GM18508 (cell line): Measurements from ENCODE around the gene CTAG1B.
"Not testable (repeated sequence)": the region's sequence is repeated elsewhere in the genome, so short reads cannot be mapped to it uniquely, and the experiment has no call there.

Experiments used
- ATAC-seq: cut with Tn5 transposase; IDR thresholded peaks from one replicate; pipeline ENCODE4 v1.9.1; 2021; ENCODE audit warnings: moderate number of reproducible peaks; ENCODE audit not compliant: insufficient read depth, unreplicated experiment

Gene CTAG1B

DNA sequence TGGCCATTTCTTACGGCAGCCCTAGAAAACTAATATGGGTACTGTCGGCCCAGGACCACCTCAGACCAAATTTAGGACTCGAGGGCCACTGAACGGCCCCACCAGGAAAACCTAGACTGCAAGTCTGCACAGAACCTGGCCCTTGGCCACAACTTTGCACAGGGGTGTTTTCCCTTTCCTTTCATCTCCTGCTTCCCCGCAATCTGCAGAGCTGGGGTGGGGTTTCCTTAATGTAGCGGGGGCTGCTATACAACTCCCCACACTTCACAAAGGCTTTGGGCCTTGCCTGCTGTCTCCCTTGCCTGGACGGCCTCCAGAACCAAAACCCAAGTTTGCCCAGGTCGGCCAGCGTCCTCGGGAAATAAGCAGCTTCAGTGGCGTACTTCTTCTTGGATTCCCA is 11.9 kb upstream of the CTAG1B start:
- not testable (repeated sequence) for ATAC-seq

DNA sequence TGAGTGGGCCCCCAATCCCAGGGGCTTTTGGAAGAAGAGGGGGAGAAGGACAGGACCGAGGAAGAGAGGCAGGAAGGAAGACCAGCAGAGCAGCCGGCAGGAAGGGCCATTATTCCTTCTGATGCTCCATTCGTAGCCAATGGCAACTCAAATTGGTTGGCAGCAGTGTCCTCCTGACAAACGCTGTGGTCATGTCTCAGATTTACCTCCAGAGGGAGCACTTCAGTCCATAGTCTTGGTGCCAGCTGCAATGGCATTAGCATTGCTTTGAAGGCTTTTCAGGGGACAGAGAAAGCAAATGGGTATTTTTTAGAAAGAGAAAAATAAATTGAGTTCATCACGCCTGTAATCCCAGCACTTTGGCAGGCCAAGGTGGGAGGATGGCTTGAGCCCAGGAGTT is 9.9 kb upstream of the CTAG1B start:
- not testable (repeated sequence) for ATAC-seq

DNA sequence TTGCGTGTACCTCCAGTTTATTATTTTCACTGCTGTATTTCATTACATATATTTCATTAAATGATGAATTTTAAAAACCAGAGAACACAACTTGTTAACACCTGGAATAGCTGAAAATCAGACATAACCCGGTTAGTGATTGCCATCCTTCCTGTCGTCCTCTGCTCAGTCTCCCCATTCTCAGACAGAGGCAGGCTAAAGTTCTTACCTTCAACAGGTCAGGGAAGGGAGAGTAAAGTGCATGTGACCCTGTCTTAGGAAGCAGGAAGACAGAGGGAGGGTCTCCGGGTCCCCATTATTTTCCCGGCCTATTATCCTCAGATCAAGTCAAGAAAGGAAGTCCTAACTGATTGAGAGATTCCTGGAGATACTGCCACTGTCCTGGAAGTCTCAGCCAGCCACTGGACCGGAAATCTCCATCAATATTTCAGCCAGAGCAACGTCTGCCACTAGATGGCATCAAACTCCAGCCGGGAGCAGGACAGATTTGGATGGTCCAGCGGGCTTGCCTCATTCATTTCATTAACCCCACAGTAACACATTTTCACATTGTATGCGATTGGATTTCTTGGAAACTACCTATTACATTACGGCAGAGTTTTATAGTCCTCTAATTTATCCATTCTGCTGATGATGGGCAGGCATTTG is 1.8 kb upstream of the CTAG1B start:
- not testable (repeated sequence) for ATAC-seq

DNA sequence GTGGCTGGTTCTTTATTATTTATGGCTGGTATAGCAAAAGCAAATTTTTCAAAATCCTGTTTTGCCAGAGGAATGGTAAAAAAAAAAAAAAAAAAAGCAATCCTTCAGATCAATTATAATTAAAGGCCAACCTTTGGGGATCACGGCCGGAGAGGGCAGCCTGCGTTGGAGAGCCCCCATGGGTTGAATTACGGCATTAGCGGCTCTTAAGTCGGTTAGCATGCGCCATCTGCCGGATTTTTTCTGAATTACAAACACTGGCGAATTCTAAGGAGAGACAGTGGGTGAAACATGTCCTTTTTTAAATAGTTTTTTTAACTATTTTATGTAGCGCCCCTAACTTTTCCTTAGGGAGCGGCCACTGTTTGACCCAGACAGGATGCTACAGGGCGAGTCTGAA is 5.5 kb downstream of the CTAG1B start:
- ATAC-seq = not testable (repeated sequence)

DNA sequence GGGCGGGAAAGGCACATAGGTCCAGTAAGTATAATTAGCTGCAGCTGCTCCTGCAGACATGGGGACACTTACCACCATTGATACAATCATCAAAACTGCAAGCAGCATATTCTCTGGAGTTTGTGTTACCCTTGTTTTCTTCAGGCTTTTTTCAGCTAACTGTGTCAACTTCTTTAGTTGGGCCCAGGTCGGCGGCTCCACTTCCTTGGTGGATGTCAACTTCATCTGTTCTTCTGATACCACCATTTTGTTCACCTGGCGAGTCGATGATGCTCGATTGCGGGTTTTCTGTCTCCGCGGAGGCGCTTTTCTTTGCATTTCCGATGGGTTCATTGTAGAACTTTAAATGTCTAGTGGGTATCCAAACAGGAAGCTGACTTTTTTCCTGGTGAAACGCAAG is 7.9 kb downstream of the CTAG1B start:
- not testable (repeated sequence) for ATAC-seq

DNA sequence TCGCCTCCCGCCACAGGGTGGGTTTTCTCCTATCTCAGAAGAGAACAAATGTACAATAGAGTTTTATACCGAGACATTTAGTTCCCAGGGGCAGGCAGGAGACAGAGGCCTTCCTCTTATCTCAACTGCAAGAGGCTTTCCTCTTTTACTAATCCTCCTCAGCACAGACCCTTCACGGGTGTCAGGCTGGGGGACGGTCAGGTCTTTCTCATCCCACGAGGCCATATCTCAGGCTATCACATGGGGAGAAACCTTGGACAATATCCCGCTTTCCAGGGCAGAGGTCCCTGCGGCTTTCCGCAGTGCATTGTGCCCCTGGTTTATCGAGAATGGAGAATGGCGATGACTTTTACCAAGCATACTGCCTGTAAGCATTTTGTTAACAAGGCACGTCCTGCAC is 10.3 kb downstream of the CTAG1B start:
- ATAC-seq = not testable (repeated sequence)

DNA sequence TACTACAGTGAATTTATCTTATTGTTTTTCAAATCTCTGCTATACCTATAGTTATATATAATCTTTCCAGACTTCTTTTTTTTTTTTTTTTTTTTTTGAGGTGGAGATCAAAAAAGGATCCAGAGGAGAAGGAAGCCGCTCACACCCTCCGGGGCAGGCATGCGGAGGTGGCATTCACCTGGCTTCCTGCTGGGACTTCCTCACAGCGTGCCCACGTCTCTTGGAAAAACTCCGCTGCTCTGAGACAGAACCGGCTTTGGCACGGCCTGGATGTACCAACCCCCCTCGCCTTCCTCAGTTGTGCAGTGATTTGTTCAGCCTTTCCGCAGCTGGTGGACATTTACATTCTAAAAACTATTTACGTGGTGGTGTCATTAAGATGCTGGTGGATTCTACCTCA is 11.1 kb downstream of the CTAG1B start:
- ATAC-seq = not testable (repeated sequence)

DNA sequence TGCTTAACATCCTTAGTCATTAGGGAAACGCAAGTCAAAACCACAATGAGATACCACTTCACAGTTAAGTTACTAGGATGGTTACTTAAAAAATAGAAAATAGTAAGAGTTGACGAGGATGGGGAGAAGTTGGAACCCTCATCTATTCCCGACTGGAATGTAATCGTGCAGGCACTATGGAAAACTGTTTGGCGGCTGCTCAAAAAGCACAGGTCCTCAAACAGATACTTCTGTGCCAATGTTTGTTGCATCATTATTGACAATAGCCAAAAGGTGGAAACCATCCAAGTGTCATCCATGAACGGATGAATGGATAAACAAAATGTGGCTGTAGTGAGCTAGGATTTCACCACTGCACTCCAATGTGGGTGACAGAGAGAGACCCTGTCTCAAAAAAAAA is 11.7 kb downstream of the CTAG1B start:
- no peak for ATAC-seq

DNA sequence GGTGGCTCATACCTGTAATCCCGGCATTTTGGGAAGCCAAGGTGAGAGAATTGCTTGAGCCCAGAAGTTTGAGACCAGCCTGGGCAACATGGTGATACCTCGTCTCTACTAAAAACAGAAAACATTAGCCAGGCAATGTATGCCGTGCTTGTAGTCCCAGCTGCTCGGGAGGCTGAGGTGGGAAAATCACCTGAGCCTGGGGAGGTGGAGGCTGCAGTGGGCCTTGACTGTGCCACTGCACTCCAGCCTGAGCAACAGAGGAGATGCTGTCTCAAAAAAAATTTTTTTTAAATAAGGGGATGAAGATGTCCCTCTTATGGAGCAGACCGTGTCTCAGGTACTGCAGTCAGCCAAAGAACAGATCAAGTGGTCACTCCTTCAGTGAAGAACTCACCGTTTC is 13.5 kb downstream of the CTAG1B start:
- ATAC-seq = no peak

DNA sequence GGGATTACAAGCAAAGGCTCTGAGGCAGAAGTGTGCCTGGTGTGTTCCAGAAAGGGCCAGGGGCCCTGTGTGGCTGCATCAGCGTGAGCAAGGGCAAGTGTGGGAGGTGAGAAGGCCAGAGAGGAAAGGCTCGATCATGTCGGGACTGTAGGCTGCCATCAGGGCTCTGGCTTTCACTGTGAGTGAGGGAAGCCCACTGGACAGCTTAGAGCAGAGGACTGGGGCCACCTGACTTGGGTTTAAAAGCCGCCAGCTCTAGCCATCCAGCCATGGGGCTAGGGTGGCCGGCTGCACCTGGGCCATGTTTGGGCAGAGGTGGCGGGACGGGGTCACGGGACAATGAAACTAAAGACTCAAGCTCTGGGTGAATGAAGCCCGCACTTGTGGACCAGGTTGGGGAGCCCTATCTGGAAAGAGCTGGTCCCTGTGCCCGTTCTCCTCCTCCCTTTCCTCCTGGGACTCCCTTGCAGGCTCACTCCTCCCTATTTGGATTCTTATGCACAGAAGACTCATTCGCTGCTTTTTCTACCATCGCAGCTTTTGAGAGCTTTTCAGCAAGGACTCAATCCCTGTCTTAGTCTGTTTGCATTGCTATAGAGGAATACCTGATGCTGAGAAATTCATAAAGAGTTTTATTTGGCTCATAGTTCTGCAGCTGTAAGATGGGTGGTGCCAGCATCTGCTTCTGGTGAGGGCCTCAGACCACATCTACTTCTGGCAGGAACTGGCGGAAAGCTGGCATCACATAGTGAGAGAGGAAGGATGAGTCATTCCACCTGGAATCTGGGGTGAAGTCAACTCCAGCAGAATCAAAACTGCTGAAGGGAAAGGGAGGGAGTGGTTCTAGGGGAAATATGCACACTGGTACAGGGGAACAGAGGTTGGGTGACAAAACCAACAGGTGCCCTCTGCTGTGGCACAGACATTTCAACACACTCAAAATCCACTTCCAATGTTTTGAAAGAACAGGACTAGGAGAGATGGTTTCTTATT is 15.3 kb downstream of the CTAG1B start:
- ATAC-seq = no peak

DNA sequence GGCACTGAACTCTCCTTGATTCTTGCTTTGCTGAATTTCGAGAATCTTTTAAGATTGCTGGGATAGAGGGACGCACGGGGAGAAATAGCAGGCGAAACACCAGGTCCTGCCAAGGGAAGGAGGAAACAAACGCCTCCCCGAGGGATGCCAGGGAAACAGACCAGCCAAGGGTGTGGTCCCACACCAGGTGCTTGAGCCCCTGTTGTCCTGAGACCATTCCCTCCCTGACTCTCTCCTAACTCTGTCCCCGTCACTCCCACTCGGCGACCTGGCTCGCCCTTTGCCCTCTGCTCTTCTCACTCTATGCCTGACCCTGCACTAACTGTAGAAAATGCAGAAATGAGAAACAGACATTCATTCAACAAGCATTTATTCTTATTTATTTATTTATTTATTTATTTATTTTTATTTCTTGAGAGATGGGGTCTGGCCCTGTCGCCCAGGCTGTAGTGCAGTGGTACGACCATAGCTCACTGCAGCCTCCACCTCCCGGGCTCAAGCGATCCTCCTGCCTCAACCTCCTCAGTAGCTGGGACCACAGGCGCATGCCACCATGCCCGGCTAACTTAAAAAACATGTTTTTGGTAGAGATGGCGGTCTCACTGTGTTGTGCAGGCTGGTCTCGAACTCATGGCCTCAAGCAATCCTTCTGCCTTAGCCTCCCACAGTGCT is 16.2 kb downstream of the CTAG1B start:
- no peak for ATAC-seq

DNA sequence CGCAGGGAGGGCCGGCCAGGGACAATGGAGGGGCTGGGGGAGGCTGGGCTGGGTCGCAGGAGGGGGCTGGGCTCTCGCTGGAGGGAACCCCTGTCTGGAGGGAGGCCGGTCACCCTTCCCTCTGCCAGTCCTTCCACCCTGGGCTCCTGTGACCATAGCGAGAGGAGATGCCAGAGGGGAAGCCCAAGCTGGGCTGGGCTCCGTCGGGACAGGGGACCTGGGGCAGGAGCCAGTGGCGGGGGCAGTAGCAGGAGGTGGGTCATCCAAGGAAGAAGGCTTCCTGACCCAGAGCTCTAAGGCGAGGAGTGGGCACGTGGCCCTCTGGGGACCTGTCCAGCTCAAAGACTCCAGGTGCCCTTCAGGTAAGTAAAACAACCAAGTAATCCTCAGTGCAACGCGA is 16.9 kb downstream of the CTAG1B start:
- no peak for ATAC-seq

DNA sequence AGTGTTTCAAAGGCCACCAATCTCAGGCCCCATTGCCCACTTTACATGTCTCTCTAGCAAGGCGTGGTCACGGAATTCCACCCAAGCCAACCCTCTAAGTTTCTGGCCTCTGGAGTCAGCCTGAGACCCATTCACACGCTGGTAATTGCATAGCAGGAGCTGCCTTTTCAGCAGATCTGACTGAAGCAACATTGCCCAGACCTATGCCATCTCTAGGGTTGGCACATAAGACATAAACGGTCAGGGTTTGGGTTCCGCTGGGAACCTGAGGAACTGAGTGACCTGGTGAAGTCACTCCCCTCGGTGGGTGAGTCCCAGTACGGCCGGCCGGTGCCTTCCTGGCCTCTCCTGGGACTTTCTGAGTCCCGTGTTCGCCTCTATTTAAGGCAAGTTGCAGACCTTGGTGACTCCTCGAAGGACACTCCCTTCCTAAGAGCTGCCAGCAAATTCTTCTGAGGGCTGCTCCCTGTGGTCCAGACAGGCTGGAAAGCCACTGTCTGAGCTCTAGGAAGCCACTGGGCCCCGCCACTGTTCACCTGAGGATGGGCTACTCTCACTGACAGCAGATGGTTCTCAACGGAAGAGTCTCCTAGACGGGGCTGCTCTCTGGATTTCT is 18.2 kb downstream of the CTAG1B start:
- no peak for ATAC-seq

DNA sequence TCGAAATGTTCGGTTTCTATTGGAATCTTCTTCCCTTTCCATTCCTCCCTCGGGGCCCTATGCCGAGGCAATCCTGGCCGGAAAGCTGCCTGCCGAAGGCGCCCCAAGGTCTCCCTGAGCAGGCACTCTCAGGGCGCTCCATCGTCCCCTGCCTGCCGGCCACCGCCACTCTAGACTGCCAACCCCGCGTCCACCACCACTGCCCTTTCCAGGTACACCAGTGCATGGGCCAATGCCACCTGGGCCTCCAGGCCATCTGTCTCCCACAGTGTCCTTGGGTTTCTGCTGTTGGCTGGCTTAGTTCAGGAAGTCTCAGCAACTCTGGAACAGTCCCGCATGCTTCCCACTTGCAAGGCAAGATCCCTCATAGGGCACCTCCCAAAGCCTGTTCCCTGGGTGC is 19.6 kb downstream of the CTAG1B start:
- no peak for ATAC-seq

DNA sequence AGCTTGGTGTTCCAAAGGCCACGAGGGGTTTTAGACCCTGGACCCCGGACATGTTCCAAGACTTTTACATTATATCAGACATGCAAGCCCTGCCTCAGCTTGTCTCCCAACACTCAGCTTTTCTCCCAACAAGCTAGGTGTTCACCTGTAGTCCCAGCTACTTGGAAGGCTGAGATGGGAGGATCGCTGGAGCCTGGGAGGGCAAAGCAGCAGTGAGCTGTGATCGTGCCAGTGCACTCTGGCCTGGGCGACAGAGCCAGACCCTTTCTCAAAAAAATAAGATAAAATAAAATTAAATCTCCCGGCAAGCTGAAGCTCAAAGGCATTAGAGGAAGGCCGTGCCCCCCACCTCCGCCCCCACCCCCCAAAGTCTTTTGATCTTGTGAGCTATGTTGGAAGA is 20.4 kb downstream of the CTAG1B start:
- no peak for ATAC-seq

DNA sequence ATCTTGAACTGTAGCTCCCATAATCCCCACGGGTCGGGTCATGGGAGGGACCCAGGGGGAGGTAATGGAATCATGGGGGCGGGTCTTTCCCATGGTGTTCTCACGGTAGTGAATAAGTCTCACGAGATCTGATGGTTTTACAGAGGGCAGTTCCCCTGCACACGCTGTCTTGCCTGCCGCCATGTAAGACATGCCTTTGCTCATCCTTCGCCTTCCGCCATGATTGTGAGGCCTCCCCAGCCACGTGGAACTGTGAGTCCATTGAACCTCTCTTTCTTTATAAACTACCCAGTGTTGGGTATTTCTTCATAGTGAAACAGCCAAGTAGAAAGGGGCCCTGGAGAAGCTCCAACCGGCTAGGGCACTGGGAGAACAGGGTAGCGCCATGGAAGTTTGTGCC is 21.9 kb downstream of the CTAG1B start:
- no peak for ATAC-seq

DNA sequence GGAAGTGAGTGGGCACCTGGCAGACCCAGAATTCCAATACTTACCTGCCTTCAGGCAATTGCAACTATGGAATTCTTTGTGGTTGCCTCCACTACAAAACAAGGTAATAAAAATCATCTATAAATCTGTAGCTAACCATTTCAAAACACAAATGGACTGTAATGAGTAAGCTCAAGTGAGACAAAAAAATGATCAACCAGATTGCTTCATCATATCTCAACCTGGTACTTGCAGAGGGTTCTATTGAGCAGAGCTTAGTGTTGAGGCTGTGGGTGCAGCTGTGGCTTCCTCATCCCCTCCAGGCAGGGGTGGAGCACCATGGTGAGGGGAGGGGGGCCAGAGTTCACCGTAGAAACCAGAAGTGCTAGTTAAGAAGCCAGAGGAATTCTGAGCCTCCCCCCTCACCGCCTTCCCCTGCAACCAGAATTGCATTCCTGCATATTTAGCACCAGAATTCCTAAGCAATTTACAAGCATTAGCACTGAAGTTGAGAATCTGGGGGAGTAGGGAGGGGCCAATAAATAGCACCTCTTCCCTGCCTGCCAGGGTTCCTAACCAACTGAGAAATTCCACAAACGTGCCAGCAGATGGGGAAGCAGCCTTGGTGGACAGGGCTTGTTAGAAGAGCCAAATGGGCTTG is 22.7 kb downstream of the CTAG1B start:
- ATAC-seq = no peak

DNA sequence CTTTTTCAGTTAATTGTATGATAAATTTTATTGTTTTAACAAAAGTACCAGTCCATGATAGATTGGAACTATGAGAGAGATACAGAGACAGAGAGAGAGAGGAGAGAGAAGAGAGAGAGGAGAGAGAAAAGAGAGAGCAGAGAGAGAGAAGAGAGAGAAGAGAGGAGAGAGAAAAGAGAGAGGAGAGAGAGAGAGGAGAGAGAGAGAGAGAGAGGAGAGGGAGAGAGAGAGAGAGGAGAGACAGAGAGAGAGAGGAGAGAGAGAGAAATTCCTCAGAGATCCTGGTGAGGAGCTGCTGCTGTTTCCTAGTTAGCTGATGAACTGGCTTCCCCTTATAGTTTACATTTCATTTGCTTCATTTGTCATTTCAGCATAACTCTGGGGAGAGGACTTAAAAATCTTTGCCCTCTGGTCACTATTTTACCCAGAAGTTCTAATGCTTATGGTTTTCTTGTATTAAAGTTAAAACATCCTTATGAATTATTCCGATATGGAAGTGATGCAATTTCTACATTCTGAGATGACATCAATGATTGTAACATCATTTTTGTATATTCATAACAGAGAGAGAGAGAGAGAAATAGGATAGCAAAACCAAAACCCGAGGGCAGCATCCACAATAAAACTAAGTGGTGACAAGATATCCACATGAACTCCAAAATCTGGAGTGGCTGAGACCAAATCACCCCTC is 23.4 kb downstream of the CTAG1B start:
- no peak for ATAC-seq

DNA sequence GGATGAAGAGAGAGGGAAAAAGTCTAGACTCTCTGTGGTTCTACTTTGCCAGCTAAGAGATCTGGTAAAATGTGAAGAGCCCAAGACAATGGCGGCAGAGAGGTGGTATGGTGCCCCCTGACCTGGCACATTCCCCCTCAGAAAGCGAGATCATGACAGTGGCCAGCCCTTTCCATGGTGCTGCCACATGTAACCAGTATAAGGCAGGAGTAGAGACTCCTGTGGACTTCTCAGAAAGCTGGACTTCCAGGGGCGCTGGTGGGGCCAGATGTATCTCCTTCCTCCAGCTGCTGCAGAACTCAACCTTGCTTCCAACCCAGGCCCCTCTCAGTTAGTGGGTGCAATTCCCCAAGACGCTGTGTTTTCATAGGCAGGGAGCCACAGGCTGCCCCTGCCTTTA is 24.6 kb downstream of the CTAG1B start:
- ATAC-seq = no peak

DNA sequence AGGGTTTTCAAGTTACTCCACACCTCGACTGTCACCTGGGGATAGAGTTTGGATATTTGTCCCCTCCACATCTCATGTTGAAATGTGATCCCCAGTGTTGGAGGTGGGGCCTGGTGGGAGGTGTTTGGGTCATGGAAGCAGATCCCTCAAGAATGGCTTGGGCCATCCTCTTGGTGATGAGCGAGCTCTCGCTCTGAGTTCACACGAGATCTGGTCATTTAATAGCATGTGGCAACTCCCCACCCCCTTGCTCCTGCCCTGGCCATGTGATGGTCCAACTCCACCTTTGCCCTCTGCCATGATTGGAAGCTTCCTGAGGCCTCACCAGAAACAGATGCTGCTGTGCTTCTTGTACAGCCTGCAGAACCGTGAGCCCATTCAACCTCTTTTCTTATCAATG is 25.9 kb downstream of the CTAG1B start:
- ATAC-seq = no peak
